ENCODE data around the gene MCHR2. TPM values are rescaled to one million over a fixed set of nuclear protein-coding genes. Genes with fewer than 3 reads are reported as not detected.

Gene MCHR2
- total and polyA plus RNA-seq, 12 donors: not detected

- no peaks in the 10 kb centered on the region for H3K9me3 ChIP-seq
- intact Hi-C loops (cut with DNase I): no loop called here
- H3K27ac ChIP-seq: no peak overlapping the region
- no peak for TF ChIP-seq CTCF (IDR thresholded peaks at IDR 0.05)
- WGBS, 2 donors: 66 to 84% methylated on average over 2 of the region's 2 CpGs
- H3K27me3 ChIP-seq: no peaks in the 10 kb centered on the region
- no peaks in the 10 kb centered on the region for H3K4me1 ChIP-seq
- no peak for ATAC-seq
- no peaks in the 10 kb centered on the region for H3K36me3 ChIP-seq
- H3K4me3 ChIP-seq: no peak overlapping the region
- DNase-seq: no peak
Observed at GRCh38 chr6:99946005-99946404, 48.0 kb downstream of the MCHR2 start.

- ATAC-seq: no peak
- Histone ChIP-seq H3K4me1 (no peaks in the 10 kb centered on the region), H3K9me3 (peaks cover 0 to 5% (median 0%) of the 10 kb centered on the region in 11 donors), H3K36me3 (no peaks in the 10 kb centered on the region), H3K27ac (no peak overlapping the region), H3K27me3 (no peaks in the 10 kb centered on the region), H3K4me3 (no peak overlapping the region)
- DNase-seq: no peak
- intact Hi-C loops (cut with DNase I): no loop called here
- no peak for TF ChIP-seq CTCF (IDR thresholded peaks at IDR 0.05)
Observed at GRCh38 chr6:99943846-99944245, 50.2 kb downstream of the MCHR2 start.

GRCh38 chr6:99940582-99940981 lies 53.4 kb downstream of the MCHR2 start:
- intact Hi-C loops (cut with DNase I): no loop called here
- WGBS, 2 donors: 68 to 72% methylated on average over 2 of the region's 2 CpGs
- TF ChIP-seq CTCF (IDR thresholded peaks at IDR 0.05): no peak
- Histone ChIP-seq H3K9me3 (peaks cover 0 to 5% (median 0%) of the 10 kb centered on the region in 11 donors), H3K36me3 (no peaks in the 10 kb centered on the region), H3K4me1 (no peaks in the 10 kb centered on the region), H3K27me3 (no peaks in the 10 kb centered on the region), H3K27ac (no peak overlapping the region), H3K4me3 (no peak overlapping the region)
- no peak for ATAC-seq
- no peak for DNase-seq

GRCh38 chr6:99933129-99933528 lies 60.9 kb downstream of the MCHR2 start:
- Histone ChIP-seq H3K4me1 (no peaks in the 10 kb centered on the region), H3K4me3 (no peak overlapping the region), H3K27me3 (no peaks in the 10 kb centered on the region), H3K27ac (no peak overlapping the region), H3K9me3 (no peaks in the 10 kb centered on the region), H3K36me3 (no peaks in the 10 kb centered on the region)
- no peak for DNase-seq
- no peak for TF ChIP-seq CTCF (IDR thresholded peaks at IDR 0.05)
- intact Hi-C loops (cut with DNase I): no loop called here
- ATAC-seq: no peak

- Histone ChIP-seq H3K36me3 (no peaks in the 10 kb centered on the region), H3K27me3 (peaks cover 0 to 6% (median 0%) of the 10 kb centered on the region in 7 donors), H3K4me3 (no peak overlapping the region), H3K9me3 (no peaks in the 10 kb centered on the region), H3K27ac (no peak overlapping the region), H3K4me1 (no peaks in the 10 kb centered on the region)
- no peak for DNase-seq
- ATAC-seq: no peak
- intact Hi-C loops (cut with DNase I): no loop called here
- WGBS, 2 donors: 49% methylated on average over 4 of the region's 4 CpGs
- no peak for TF ChIP-seq CTCF (IDR thresholded peaks at IDR 0.05)
Observed at GRCh38 chr6:99912657-99913056, 81.4 kb downstream of the MCHR2 start.

All from heart right ventricle (tissue), 16 donors.